H1 (cell line): Measurements from ENCODE around the gene THTPA.

Experiments
- ATF3 ChIP-seq: IDR thresholded peaks from 2 replicates; pipeline ENCODE4 v1.6.1; 2011; ENCODE audit warnings: low read depth, mild to moderate bottlenecking, low read length; ENCODE audit not compliant: insufficient read depth
- CBX8 ChIP-seq: fragments of 300-800, 300-1000 bp; sonication (generic); IDR thresholded peaks from 2 replicates; pipeline ENCODE4 v1.7.1; 2016; ENCODE audit warnings: low read depth, low read length, borderline replicate concordance
- CHD2 ChIP-seq: IDR thresholded peaks from 2 replicates; pipeline ENCODE4 v1.6.1; 2012; ENCODE audit warnings: low read length, improper control_type of control experiment
- CTCF ChIP-seq, 3 experiments: IDR thresholded peaks; 1 replicate in 2 of 3; 2 replicates in 1 of 3; pipeline versions ENCODE4 v1.5.1 to v1.6.1; 2011; ENCODE audit warnings: low read length in 3 of 3, mild to moderate bottlenecking in 3 of 3, inconsistent platforms in 2 of 3, low read depth in 1 of 3, moderate library complexity in 1 of 3; ENCODE audit not compliant: insufficient read depth in 1 of 3; ENCODE audit errors: control extremely low read depth in 1 of 3
- EZH2 ChIP-seq: fragments of 200-600 bp; sonication (generic); IDR thresholded peaks from 2 replicates; pipeline ENCODE4 v1.7.1; 2012; ENCODE audit warnings: low read depth, mild to moderate bottlenecking, moderate library complexity, low read length, inconsistent platforms; ENCODE audit not compliant: severe bottlenecking
- GABPA ChIP-seq: IDR thresholded peaks from 2 replicates; pipeline ENCODE4 v1.6.1; 2011; ENCODE audit warnings: mild to moderate bottlenecking, low read length, moderate library complexity, borderline replicate concordance; ENCODE audit not compliant: insufficient read depth
- POLR2A ChIP-seq, 2 experiments: IDR thresholded peaks; 1 replicate in 1 of 2; 2 replicates in 1 of 2; pipeline ENCODE4 v1.6.1; 2011; ENCODE audit warnings: low read depth in 2 of 2, low read length in 2 of 2, mild to moderate bottlenecking in 2 of 2; ENCODE audit errors: control extremely low read depth in 1 of 2
- TAF7 ChIP-seq: optimal IDR thresholded peaks from 2 replicates; pipeline ENCODE3; 2011; ENCODE audit warnings: low read depth, mild to moderate bottlenecking, inconsistent platforms, low read length, moderate library complexity, borderline replicate concordance
- TEAD4 ChIP-seq: IDR thresholded peaks from 2 replicates; pipeline ENCODE4 v1.6.1; 2012; ENCODE audit warnings: low read depth, low read length, inconsistent platforms, mixed read lengths

GRCh38 chr14:23564876-23565275 lies 8.8 kb downstream of the THTPA start:
- no peak for TF ChIP-seq CBX8
- TF ChIP-seq POLR2A (IDR thresholded peaks at IDR 0.05; ENCODE audit: control extremely low read depth in 1 of 2, low read depth in 2 of 2, low read length in 2 of 2): no peak
- TF ChIP-seq CHD2: no peak
- no peak for TF ChIP-seq CTCF (IDR thresholded peaks at IDR 0.05; ENCODE audit: control extremely low read depth in 1 of 3, insufficient read depth in 1 of 3, low read depth in 1 of 3, low read length in 3 of 3)
- TF ChIP-seq GABPA: no peak
- TF ChIP-seq EZH2: no peak
- TF ChIP-seq ATF3: no peak
- no peak for TF ChIP-seq TEAD4
- TF ChIP-seq TAF7: no peak
